Glutamatergic neuron (in vitro differentiated cells): ENCODE measurements around the gene ACBD3. TPM values are rescaled to one million over a fixed set of nuclear protein-coding genes. Genes with fewer than 3 reads are reported as not detected.

Source experiments
- DNase-seq: peaks from one replicate; pipeline ENCODE4 v3.0.0; 2022
- H3K27ac Mint-ChIP-seq: one replicate; pipeline ENCODE4 v1.8.0; 2020; ENCODE audit warnings: mild to moderate bottlenecking, mixed read lengths, inconsistent platforms; ENCODE audit not compliant: unreplicated experiment
- H3K27me3 Mint-ChIP-seq: one replicate; pipeline ENCODE4 v1.8.0; 2020; ENCODE audit warnings: mild to moderate bottlenecking, moderate library complexity, mixed read lengths, inconsistent platforms; ENCODE audit not compliant: unreplicated experiment
- H3K36me3 Mint-ChIP-seq: one replicate; pipeline ENCODE4 v1.8.0; 2020; ENCODE audit warnings: mild to moderate bottlenecking, mixed read lengths, inconsistent platforms; ENCODE audit not compliant: unreplicated experiment
- H3K4me1 Mint-ChIP-seq: one replicate; pipeline ENCODE4 v1.8.0; 2020; ENCODE audit warnings: mild to moderate bottlenecking, low read depth, mixed read lengths, inconsistent platforms; ENCODE audit not compliant: unreplicated experiment
- H3K4me3 Mint-ChIP-seq: one replicate; pipeline ENCODE4 v1.8.0; 2020; ENCODE audit warnings: mild to moderate bottlenecking, mixed read lengths, inconsistent platforms; ENCODE audit not compliant: unreplicated experiment
- H3K9me3 Mint-ChIP-seq: one replicate; pipeline ENCODE4 v1.8.0; 2020; ENCODE audit warnings: mild to moderate bottlenecking, moderate library complexity, mixed read lengths, inconsistent platforms; ENCODE audit not compliant: unreplicated experiment
- total RNA-seq: library from RNA; stranded (reverse); fragmentation: NEBNext Ultra II Directional; extraction: Animal tissue kit (Norgen Biotek cat#: 25700); gene quantifications from one replicate; pipeline ENCODE4 v1.2.1, GENCODE V29; 2021; ENCODE audit not compliant: unreplicated experiment
- TF ChIP-seq, protein P1 (sequence below): fragments of 200-600 bp; sonication (generic); IDR thresholded peaks from one replicate; pipeline ENCODE4 v1.5.0; 2021; ENCODE audit not compliant: partially characterized antibody, unreplicated experiment

Gene ACBD3
- total RNA-seq, 1 donor from 2014 or later, result 33.7 TPM

DNA sequence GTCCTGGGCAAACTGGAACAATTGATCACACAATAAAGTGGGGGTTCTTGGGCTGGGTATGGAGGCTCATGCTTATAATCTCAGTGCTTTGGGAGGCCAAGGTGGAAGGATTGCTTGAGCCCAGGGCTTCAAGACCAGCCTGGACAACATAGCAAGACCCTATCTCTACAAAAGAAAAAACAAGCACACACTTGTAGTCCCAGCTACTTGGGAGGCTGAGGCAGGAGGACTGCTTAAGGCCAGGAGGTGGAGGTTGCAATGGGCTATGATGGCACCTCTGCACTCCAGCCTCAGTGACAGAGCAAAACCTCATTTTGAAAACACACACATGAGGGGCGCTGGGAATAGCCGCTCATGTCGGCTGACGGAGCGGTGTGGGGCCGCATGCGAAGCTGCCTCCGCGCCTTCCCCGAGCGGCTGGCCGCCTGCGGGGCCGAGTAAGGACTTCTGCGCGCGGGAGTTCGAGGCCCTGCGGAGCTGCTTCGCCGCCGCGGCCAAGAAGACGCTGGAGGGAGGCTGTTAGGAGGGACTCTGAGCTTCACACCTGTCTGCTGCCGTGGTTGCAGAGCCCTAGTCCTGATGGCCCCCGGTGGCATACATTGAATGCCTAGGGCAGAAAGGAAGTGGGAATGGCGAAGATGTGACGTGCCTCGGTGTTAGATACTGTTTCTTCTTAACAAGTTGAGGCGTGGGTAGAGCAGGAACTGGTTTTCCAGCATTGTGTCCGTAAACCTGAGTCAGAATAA, 59.5 kb downstream of the ACBD3 start:
- no peak overlapping the region for H3K4me3 Mint-ChIP-seq
- no peak for DNase-seq

DNA sequence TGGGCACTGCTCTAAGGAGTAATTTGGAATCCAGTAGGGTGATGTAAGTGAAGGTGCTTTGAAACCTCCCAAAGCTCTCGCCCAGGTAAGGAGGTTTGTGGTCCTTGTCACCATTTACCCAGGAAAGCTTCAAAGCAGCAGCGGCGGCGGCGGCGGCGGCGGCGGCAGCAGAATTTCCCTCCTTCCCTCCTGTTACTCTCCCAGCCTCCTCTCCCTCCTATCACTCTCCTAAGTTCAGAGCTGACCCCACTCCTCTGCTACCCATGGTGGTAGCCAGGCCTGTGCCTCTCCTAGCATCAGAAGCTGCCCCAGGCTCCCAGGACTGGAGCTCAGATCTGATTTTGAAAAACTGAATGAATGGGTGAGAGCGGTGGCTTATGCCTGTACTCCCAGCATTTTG, 60.7 kb downstream of the ACBD3 start:
- Mint-ChIP-seq H3K4me1 (peaks cover 17% of the 10 kb centered on the region), H3K27me3 (peaks cover 14% of the 10 kb centered on the region), H3K4me3 (no peak overlapping the region), H3K9me3 (peaks cover 4% of the 10 kb centered on the region), H3K36me3 (no peaks in the 10 kb centered on the region), H3K27ac (no peak overlapping the region)
- TF ChIP-seq, protein P1, sequence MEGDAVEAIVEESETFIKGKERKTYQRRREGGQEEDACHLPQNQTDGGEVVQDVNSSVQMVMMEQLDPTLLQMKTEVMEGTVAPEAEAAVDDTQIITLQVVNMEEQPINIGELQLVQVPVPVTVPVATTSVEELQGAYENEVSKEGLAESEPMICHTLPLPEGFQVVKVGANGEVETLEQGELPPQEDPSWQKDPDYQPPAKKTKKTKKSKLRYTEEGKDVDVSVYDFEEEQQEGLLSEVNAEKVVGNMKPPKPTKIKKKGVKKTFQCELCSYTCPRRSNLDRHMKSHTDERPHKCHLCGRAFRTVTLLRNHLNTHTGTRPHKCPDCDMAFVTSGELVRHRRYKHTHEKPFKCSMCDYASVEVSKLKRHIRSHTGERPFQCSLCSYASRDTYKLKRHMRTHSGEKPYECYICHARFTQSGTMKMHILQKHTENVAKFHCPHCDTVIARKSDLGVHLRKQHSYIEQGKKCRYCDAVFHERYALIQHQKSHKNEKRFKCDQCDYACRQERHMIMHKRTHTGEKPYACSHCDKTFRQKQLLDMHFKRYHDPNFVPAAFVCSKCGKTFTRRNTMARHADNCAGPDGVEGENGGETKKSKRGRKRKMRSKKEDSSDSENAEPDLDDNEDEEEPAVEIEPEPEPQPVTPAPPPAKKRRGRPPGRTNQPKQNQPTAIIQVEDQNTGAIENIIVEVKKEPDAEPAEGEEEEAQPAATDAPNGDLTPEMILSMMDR, result no peak
- no peak for DNase-seq

More for the DNA sequence above, 59.5 kb downstream of the ACBD3 start:
- H3K4me1 Mint-ChIP-seq, result peaks cover 14% of the 10 kb centered on the region
- TF ChIP-seq, protein P1, result no peak
- H3K27me3 Mint-ChIP-seq, result peaks cover 14% of the 10 kb centered on the region
- H3K9me3 Mint-ChIP-seq, result peaks cover 2% of the 10 kb centered on the region
- no peak overlapping the region for H3K27ac Mint-ChIP-seq
- H3K36me3 Mint-ChIP-seq, result no peaks in the 10 kb centered on the region

DNA sequence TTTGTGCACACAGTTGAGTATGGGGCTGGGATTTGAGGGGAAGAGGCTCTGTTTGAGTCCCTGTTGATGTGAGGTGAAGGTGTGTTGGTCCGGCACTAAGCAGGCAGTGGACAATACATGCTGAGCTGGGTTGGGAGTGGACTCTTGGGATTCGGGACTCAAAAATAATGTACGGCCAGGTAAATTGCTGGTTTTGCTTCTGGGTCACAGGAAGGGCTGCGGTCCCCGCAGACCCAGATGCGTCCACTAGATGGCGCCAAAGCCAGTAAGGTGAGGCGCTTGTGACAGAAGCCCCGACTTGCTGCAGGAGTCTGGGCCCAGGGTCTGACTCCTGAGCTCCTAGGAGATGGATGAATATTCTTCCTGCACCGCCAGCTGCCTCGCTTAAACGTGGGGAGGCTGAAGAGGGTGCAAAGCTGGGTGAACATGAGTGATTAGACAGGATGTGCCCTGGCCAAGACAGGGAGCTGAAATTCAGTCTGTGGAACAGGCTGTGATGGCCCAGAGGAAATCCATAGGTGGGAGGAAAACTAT, 61.4 kb downstream of the ACBD3 start:
- H3K4me3 Mint-ChIP-seq, result peak overlapping the region; percentile 39
- H3K4me1 Mint-ChIP-seq, result peaks cover 17% of the 10 kb centered on the region
- peaks cover 5% of the 10 kb centered on the region for H3K9me3 Mint-ChIP-seq
- DNase-seq, result peak; percentile 94
- peak overlapping the region; percentile 4 for H3K27ac Mint-ChIP-seq
- TF ChIP-seq, protein P1, result peak; percentile 96
- H3K36me3 Mint-ChIP-seq, result no peaks in the 10 kb centered on the region
- H3K27me3 Mint-ChIP-seq, result peaks cover 14% of the 10 kb centered on the region

DNA sequence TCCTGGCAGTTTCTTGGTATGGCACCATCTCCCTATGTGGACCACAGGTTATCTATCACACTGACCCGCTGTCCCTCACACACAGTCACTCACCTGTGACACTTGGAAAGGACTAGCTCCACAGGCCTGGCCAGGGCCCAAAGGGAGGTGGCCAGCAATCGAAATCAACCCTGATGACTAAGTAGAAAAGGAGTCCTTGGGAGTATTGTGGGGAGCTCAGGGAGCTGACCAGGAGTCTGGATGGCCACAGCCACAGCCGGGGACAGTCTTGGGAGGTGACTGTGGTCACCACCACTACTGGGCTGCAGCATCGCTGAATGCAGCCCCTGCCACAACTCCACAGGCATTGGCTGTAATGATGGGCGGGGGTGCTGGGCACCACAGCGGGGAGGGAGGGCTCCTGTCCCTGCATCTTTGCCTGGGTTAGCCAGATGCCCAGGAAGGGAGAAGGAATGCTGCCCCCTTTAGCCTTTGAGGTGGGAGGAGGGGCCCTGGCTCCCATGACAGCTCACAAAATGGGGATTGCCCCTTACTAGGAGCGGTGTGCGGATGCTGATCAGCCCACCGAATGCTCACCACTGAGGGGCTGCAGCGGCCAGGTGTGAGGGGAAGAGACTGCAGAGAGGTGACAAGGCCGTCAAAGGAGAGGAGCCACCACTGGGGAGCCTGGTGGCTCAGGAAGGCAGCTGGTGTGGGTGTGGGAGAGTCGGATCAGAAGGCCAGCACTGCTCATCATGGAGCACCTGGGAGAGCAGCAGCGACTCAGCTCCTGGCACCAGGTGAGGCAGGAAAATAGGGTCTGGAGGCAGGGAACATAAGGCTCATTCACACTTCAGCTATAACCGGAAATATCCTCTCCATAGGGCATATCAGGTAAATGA, 62.7 kb downstream of the ACBD3 start:
- Mint-ChIP-seq H3K9me3 (peaks cover 5% of the 10 kb centered on the region), H3K36me3 (no peaks in the 10 kb centered on the region), H3K4me3 (peak overlapping the region; percentile 70), H3K27ac (peak overlapping the region; percentile 26), H3K4me1 (peaks cover 20% of the 10 kb centered on the region), H3K27me3 (peaks cover 14% of the 10 kb centered on the region)
- DNase-seq, result no peak
- TF ChIP-seq, protein P1, result no peak
